ENCODE data around the gene ANXA6. TPM values are rescaled to one million over a fixed set of nuclear protein-coding genes. Genes with fewer than 3 reads are reported as not detected.
A peak's percentile ranks its signal among the peaks of the same experiment; 100 is the strongest.

ANXA6 gene
- total and polyA plus RNA-seq, 9 of the 15 experiments (the other 6 are each of a cell fraction or from before 2014, with no cell fraction given) = 0.70 to 13.2 (median 8.3) TPM

DNA sequence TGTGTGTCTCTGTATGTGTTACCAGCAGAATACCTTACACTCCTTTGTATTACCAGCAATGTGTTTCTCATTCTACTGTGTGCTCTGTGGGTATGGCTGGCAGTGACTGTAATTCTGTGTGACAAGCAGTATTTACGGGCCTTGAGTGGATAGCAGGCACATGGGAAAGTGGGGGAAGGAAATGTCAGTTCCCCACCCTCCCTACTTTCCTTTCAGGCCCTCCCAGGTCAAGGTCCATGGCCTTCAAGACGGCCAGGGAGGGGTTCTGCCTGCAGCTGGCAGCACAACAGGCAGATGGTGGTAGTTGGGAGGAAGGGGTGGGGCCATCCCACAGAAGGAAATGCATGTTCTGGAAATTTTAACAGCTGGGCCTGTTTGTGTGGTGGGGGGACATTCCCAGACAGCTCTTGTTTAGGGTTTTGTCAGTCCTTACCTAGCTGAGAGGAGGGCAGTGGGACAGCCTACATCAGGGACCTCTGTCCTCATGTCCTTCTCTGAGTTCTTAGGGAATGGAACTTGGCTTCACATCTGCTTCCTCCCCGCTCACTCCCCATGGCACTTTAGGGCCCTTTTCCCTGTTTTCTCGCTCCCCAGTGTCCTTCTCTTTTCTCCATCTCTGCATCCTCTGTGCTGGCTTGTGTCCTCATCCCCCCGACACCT lies 62.1 kb downstream of the ANXA6 start (continued):
- TF ChIP-seq ERF (CRISPR knock-in tag; IDR thresholded peaks at IDR 0.05) = 0 out of 2 replicates have a peak, but pooled peaks have one; percentile 16
- no peak for TF ChIP-seq MAFK (IDR thresholded peaks at IDR 0.05; ENCODE audit: low read length)

DNA sequence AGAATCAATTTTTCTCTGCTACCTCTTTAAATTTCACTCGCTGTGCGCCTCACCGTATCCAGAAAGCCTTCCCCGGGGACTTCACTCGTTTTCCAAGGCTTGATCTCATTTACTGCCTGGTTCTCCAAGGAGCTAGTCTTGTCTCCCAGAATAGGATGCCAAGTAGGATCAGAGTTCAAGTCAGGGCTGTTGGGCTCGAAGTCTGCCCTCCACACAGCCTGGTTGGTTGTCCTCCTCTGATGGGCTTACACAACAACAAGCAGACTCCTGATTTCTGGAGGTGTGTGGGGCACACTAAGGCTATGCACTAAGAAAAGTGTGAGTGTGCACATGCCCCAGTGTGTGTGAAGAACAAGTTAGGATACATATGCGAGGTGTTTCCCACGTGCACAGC lies 62.7 kb downstream of the ANXA6 start:
- Histone ChIP-seq H2AFZ (ENCODE audit: low read depth, low read length) (peak overlapping the region; percentile 84), H3K9me1 (ENCODE audit: control insufficient read depth, insufficient read depth, low read length) (no peaks in the 10 kb centered on the region), H3K4me2 (ENCODE audit: insufficient read depth, low read length) (no peak overlapping the region), H3K9me3 (replicated peaks; ENCODE audit: control insufficient read depth, insufficient read depth, low read depth, low read length) (no peaks in the 10 kb centered on the region), H3K4me1 (replicated peaks in 1 of 2; ENCODE audit: control insufficient read depth in 2 of 2, insufficient read depth in 2 of 2, low read length in 2 of 2) (peaks cover 24 to 53% of the 10 kb centered on the region in 2 experiments), H3K79me2 (ENCODE audit: control insufficient read depth, insufficient read depth, low read length) (no peaks in the 10 kb centered on the region), H4K20me1 (replicated peaks; ENCODE audit: control insufficient read depth, insufficient read depth, low read length) (no peaks in the 10 kb centered on the region), H3K27me3 (ENCODE audit: control insufficient read depth in 2 of 2, insufficient read depth in 2 of 2, low read length in 2 of 2) (no peaks in the 10 kb centered on the region; a peak in 1 of 5 replicates), H3K4me3 (no peak overlapping the region), H3K36me3 (ENCODE audit: control insufficient read depth, insufficient read depth, low read length) (no peaks in the 10 kb centered on the region), H3K27ac (ENCODE audit: extremely low read depth, low read depth, low read length) (no peak overlapping the region), H3K9ac (ENCODE audit: insufficient read depth in 1 of 2, low read depth in 2 of 2, low read length in 2 of 2) (no peak overlapping the region)
- ChIA-PET CTCF (ENCODE audit: low intra/inter-chr PET ratio) (interaction anchor here (1.5 kb wide), 1 partner anchor 20 kb away, joined by 3 read pairs; no protein-coding TSS in a partner anchor), POLR2A (no interaction called here)
- in situ Hi-C loops (cut with MboI) = no loop called here
- ATAC-seq (no peak), FAIRE-seq (no peak), DNase-seq (ENCODE audit: extremely low read depth in 1 of 4, low spot score in 3 of 4) (no peak)
- BruUV-seq (replicated peaks) = no TSS peak
- WGBS (ENCODE audit: insufficient coverage, low coverage, missing lambda C conversion rate) = 66% methylated on average over 8 of the region's 8 CpGs
- intact Hi-C loops (cut with micrococcal nuclease) = no loop called here
- no peak for TF ChIP-seq NELFE (IDR thresholded peaks at IDR 0.05; ENCODE audit: insufficient read depth, insufficient read length)
- no peak for TF ChIP-seq HMG20A (CRISPR knock-in tag; conservative IDR thresholded peaks at IDR 0.05)
- TF ChIP-seq, protein P1, sequence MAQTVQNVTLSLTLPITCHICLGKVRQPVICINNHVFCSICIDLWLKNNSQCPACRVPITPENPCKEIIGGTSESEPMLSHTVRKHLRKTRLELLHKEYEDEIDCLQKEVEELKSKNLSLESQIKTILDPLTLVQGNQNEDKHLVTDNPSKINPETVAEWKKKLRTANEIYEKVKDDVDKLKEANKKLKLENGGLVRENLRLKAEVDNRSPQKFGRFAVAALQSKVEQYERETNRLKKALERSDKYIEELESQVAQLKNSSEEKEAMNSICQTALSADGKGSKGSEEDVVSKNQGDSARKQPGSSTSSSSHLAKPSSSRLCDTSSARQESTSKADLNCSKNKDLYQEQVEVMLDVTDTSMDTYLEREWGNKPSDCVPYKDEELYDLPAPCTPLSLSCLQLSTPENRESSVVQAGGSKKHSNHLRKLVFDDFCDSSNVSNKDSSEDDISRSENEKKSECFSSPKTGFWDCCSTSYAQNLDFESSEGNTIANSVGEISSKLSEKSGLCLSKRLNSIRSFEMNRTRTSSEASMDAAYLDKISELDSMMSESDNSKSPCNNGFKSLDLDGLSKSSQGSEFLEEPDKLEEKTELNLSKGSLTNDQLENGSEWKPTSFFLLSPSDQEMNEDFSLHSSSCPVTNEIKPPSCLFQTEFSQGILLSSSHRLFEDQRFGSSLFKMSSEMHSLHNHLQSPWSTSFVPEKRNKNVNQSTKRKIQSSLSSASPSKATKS (CRISPR knock-in tag; IDR thresholded peaks at IDR 0.05) = no peak
- TF ChIP-seq GABPA (tag; conservative IDR thresholded peaks at IDR 0.05; ENCODE audit: low read depth) = no peak
- TF ChIP-seq ZNF449 (CRISPR knock-in tag; IDR thresholded peaks at IDR 0.05) = no peak
- TF ChIP-seq, protein P2, sequence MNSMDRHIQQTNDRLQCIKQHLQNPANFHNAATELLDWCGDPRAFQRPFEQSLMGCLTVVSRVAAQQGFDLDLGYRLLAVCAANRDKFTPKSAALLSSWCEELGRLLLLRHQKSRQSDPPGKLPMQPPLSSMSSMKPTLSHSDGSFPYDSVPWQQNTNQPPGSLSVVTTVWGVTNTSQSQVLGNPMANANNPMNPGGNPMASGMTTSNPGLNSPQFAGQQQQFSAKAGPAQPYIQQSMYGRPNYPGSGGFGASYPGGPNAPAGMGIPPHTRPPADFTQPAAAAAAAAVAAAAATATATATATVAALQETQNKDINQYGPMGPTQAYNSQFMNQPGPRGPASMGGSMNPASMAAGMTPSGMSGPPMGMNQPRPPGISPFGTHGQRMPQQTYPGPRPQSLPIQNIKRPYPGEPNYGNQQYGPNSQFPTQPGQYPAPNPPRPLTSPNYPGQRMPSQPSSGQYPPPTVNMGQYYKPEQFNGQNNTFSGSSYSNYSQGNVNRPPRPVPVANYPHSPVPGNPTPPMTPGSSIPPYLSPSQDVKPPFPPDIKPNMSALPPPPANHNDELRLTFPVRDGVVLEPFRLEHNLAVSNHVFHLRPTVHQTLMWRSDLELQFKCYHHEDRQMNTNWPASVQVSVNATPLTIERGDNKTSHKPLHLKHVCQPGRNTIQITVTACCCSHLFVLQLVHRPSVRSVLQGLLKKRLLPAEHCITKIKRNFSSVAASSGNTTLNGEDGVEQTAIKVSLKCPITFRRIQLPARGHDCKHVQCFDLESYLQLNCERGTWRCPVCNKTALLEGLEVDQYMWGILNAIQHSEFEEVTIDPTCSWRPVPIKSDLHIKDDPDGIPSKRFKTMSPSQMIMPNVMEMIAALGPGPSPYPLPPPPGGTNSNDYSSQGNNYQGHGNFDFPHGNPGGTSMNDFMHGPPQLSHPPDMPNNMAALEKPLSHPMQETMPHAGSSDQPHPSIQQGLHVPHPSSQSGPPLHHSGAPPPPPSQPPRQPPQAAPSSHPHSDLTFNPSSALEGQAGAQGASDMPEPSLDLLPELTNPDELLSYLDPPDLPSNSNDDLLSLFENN (IDR thresholded peaks at IDR 0.05; ENCODE audit: low read depth in 2 of 2, low read length in 2 of 2) = no peak
- TF ChIP-seq, protein P3, sequence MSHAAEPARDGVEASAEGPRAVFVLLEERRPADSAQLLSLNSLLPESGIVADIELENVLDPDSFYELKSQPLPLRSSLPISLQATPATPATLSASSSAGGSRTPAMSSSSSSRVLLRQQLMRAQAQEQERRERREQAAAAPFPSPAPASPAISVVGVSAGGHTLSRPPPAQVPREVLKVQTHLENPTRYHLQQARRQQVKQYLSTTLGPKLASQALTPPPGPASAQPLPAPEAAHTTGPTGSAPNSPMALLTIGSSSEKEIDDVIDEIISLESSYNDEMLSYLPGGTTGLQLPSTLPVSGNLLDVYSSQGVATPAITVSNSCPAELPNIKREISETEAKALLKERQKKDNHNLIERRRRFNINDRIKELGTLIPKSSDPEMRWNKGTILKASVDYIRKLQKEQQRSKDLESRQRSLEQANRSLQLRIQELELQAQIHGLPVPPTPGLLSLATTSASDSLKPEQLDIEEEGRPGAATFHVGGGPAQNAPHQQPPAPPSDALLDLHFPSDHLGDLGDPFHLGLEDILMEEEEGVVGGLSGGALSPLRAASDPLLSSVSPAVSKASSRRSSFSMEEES (CRISPR knock-in tag; IDR thresholded peaks at IDR 0.05) = no peak
- no peak for TF ChIP-seq IFI16 (CRISPR knock-in tag; IDR thresholded peaks at IDR 0.05)
- no peak for TF ChIP-seq BHLHE40 (IDR thresholded peaks at IDR 0.05; ENCODE audit: low read length)
